IPS-18c (cell line): ENCODE measurements around the gene ADGRB3.

Experiments
- H3K4me3 ChIP-seq: 2 replicates; pipeline ENCODE4 v1.7.0; 2013; ENCODE audit warnings: low read depth, mild to moderate bottlenecking, low read length, moderate library complexity; ENCODE audit not compliant: insufficient read depth
- H3K9me3 ChIP-seq: one replicate; pipeline ENCODE4 v1.6.1; 2013; ENCODE audit warnings: mild to moderate bottlenecking, low read length, moderate library complexity; ENCODE audit not compliant: control insufficient read depth, insufficient read depth

Gene ADGRB3

GRCh38 chr6:68634726-68635411 is at the start of gene ADGRB3:
Gene ADGRB3, plus strand, starts transcription at chr6:68635282. Its CDS starts 3,394 bp downstream, at chr6:68638676.
- peak within 1 kb of the TSS; percentile 74 for H3K4me3 ChIP-seq

DNA sequence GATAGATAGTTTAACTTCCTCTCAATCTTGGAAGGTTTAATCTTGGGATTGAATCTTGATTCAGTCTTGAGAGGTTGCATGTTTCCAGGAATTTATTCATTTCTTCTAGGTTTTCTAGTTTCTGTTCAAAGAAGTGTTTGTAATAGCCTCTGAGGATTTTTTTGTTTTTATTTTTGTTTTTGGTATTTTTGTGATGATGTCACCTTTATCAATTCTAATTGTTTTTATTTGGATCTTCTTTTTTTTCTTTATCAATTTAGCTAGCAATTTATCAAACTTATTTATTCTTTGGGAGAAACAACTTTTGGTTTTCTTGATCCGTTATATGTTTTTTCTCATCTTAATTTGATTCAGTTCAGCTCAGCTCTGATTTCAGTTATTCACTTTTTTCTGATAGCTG is 41.5 kb upstream of the ADGRB3 start:
- H3K9me3 ChIP-seq = peaks cover 2% of the 10 kb centered on the region
- H3K4me3 ChIP-seq = no peak overlapping the region

More at GRCh38 chr6:68634726-68635411, at the start of gene ADGRB3:
- H3K9me3 ChIP-seq = no peaks in the 10 kb centered on the region

- Histone ChIP-seq H3K4me3 (no peak overlapping the region), H3K9me3 (no peaks in the 10 kb centered on the region)
These were observed 37.4 kb upstream of the ADGRB3 start for GRCh38 chr6:68597642-68598041.

DNA sequence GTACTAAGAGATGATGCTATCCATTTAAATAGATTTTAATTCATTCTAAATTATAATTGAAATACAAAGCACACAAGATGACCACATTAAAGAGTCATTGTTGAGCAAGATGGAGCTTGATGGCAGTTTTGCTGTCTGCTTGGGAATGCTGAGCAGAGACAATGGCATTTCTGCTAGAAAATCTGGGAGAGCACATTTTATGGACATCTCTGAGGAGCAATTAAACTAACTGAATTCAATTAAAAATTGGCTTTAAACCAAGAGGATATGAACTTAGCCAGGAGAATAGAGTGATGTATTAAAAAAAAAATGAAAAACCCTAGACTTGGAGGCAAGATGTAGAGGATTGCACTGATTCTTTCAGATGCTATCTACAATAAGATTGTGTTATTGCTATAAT is 19.1 kb upstream of the ADGRB3 start:
- Histone ChIP-seq H3K9me3 (no peaks in the 10 kb centered on the region), H3K4me3 (no peak overlapping the region)

- Histone ChIP-seq H3K4me3 (no peak overlapping the region), H3K9me3 (no peaks in the 10 kb centered on the region)
These were observed 9.1 kb upstream of the ADGRB3 start for GRCh38 chr6:68625998-68626397.

- Histone ChIP-seq H3K4me3 (no peak overlapping the region), H3K9me3 (no peaks in the 10 kb centered on the region)
These were observed 6.9 kb upstream of the ADGRB3 start for GRCh38 chr6:68628161-68628560.

GRCh38 chr6:68632734-68633133 is 2.3 kb upstream of the ADGRB3 start:
- no peaks in the 10 kb centered on the region for H3K9me3 ChIP-seq
- no peak overlapping the region for H3K4me3 ChIP-seq

GRCh38 chr6:68633281-68633971 is 1.7 kb upstream of the ADGRB3 start:
- Histone ChIP-seq H3K4me3 (peak overlapping the region; percentile 74; the same call in 1 of the 2 replicates), H3K9me3 (no peaks in the 10 kb centered on the region)

DNA sequence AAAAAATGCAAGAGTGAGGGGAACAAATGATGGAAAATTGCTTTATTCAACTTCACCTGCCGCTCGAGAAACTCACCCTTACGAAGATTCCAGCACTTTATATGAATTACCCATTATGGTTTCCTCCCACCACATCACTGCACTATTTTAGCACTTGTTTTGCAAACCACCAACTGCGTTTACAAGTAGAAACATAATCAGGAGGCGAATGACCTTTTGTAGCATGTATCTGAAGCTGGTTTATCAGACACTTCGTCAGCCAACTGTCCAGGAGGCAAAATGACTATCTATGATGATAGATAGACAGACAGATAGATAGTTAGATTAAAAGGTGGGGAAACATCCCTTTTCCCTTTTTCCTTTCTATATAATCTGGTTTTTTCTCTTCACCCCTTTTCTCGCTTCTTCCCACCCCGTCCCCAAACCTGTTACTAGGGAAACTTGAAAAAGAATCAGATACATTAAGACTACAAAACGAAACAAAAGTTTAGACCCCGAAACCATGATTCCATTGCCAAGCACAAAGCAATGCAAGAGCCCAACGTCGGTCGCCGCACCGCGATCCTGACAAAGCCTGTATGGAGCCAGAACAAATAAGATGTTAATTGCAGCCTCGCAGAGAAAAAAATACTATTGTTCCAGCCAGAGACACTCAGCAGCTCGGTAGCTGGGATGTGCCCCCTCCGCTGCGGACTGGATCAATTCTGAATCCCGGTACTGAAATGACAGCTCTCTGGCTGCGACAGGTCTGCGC is 933 bp upstream of the ADGRB3 start:
- H3K4me3 ChIP-seq = peak overlapping the region; percentile 74

GRCh38 chr6:68635412-68635705 is 277 bp downstream of the ADGRB3 start:
- H3K9me3 ChIP-seq = no peaks in the 10 kb centered on the region
- H3K4me3 ChIP-seq = peak overlapping the region; percentile 74

More for the DNA sequence above, 933 bp upstream of the ADGRB3 start:
- H3K9me3 ChIP-seq = no peaks in the 10 kb centered on the region

- no peaks in the 10 kb centered on the region for H3K9me3 ChIP-seq
- peak overlapping the region; percentile 74 for H3K4me3 ChIP-seq
These were observed 828 bp downstream of the ADGRB3 start for GRCh38 chr6:68635706-68636513.

DNA sequence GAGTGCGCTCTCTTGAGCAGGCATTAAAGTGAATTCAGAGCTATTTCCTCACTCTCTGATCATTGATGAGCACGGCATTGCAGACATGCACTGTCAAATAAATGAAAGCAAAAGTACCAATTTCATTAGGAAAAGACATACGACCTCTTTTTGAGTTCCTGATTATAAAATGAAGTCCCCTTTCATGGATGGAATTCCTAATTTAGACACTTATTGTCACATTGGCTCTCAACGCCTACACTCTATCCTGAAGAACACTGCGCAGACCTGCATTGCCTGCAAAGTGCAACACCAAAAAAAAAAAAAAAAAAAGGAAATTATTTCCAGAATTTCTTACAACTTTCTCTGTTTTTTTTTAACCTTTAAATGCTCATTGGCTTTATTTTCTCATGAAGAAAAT is 1.6 kb downstream of the ADGRB3 start:
- Histone ChIP-seq H3K4me3 (no peak overlapping the region; the same call in 1 of the 2 replicates), H3K9me3 (no peaks in the 10 kb centered on the region)

GRCh38 chr6:68637071-68637470 is 2.0 kb downstream of the ADGRB3 start:
- no peaks in the 10 kb centered on the region for H3K9me3 ChIP-seq
- H3K4me3 ChIP-seq = no peak overlapping the region

- Histone ChIP-seq H3K9me3 (no peaks in the 10 kb centered on the region), H3K4me3 (no peak overlapping the region)
These were observed 2.7 kb downstream of the ADGRB3 start for GRCh38 chr6:68637782-68638181.

DNA sequence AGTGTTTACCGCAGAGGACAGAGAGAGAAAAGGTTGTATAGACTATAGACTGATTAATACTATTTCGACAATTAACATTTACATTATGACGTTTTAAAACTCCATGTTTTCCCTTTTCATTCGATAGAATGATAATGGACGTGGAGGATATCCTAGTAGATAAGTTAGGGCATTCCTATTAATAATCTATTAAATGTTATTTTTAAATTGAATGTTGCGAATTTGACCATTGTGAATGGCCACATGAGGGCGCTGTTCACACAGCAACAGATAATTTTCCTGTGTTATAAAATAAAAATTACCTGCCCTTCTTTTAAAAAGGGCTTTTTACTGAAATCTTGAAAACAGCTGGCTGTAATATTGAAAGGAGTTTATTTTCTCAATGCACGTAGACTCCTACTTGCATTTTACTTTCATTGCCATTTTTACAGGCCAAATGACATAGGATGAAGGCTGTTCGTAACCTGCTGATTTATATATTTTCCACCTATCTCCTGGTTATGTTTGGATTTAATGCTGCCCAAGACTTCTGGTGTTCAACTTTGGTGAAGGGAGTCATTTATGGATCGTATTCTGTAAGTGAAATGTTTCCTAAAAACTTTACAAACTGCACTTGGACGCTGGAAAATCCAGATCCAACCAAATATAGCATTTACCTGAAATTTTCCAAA is 3.3 kb downstream of the ADGRB3 start:
- no peaks in the 10 kb centered on the region for H3K9me3 ChIP-seq
- no peak overlapping the region for H3K4me3 ChIP-seq

- Histone ChIP-seq H3K4me3 (peak overlapping the region; percentile 62; the same call in 1 of the 2 replicates), H3K9me3 (no peaks in the 10 kb centered on the region)
These were observed 4.1 kb downstream of the ADGRB3 start for GRCh38 chr6:68639211-68639610.
